RWPE2 (cell line): ENCODE results near the gene CYP4A11.
A peak's percentile ranks its signal among the peaks of the same experiment; 100 is the strongest.
"Not testable (repeated sequence)": the region's sequence is repeated elsewhere in the genome, so short reads cannot be mapped to it uniquely, and the experiment has no call there.

Experiments
- ATAC-seq: fragments of 200-7000 bp; cut with Tn5 transposase; 3 replicates; pipeline ENCODE4 v1.9.1; 2021; ENCODE audit warnings: low read depth
- DNase-seq: peaks from one replicate; pipeline ENCODE4 v3.0.0-alpha.2; 2020; ENCODE audit warnings: low spot score
- H3K27ac ChIP-seq: fragments of 450-650 bp; 2 replicates; pipeline ENCODE4 v1.5.1; 2017; ENCODE audit warnings: mild to moderate bottlenecking; ENCODE audit not compliant: poor library complexity, severe bottlenecking
- H3K27me3 ChIP-seq: fragments of 250-450 bp; sonication (Bioruptor Pico); 2 replicates; pipeline ENCODE4 v1.5.1; 2021; ENCODE audit warnings: mild to moderate bottlenecking, moderate library complexity; ENCODE audit not compliant: insufficient read depth, poor library complexity, severe bottlenecking
- H3K36me3 ChIP-seq: fragments of 250-450 bp; sonication (Bioruptor Pico); 2 replicates; pipeline ENCODE4 v1.5.1; 2020; ENCODE audit warnings: low read depth, mild to moderate bottlenecking, moderate library complexity
- H3K4me1 ChIP-seq: fragments of 250-450 bp; sonication (Bioruptor Pico); 2 replicates; pipeline ENCODE4 v1.5.1; 2021; ENCODE audit warnings: mild to moderate bottlenecking, moderate library complexity; ENCODE audit not compliant: insufficient read depth, poor library complexity, severe bottlenecking
- H3K4me3 ChIP-seq: fragments of 250-450 bp; sonication (Bioruptor Pico); 2 replicates; pipeline ENCODE4 v1.5.1; 2021; ENCODE audit warnings: mild to moderate bottlenecking, moderate library complexity; ENCODE audit not compliant: severe bottlenecking
- H3K9me3 ChIP-seq: fragments of 250-450 bp; sonication (Bioruptor Pico); 2 replicates; pipeline ENCODE4 v1.5.1; 2021; ENCODE audit warnings: mild to moderate bottlenecking, moderate library complexity; ENCODE audit not compliant: severe bottlenecking
- TF ChIP-seq, protein P1 (sequence below): fragments of 450-650 bp; IDR thresholded peaks from one replicate; pipeline ENCODE4 v1.5.1; 2017; ENCODE audit warnings: mild to moderate bottlenecking, moderate library complexity; ENCODE audit not compliant: poor library complexity, severe bottlenecking

CYP4A11 gene, protein sequence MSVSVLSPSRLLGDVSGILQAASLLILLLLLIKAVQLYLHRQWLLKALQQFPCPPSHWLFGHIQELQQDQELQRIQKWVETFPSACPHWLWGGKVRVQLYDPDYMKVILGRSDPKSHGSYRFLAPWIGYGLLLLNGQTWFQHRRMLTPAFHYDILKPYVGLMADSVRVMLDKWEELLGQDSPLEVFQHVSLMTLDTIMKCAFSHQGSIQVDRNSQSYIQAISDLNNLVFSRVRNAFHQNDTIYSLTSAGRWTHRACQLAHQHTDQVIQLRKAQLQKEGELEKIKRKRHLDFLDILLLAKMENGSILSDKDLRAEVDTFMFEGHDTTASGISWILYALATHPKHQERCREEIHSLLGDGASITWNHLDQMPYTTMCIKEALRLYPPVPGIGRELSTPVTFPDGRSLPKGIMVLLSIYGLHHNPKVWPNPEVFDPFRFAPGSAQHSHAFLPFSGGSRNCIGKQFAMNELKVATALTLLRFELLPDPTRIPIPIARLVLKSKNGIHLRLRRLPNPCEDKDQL

DNA sequence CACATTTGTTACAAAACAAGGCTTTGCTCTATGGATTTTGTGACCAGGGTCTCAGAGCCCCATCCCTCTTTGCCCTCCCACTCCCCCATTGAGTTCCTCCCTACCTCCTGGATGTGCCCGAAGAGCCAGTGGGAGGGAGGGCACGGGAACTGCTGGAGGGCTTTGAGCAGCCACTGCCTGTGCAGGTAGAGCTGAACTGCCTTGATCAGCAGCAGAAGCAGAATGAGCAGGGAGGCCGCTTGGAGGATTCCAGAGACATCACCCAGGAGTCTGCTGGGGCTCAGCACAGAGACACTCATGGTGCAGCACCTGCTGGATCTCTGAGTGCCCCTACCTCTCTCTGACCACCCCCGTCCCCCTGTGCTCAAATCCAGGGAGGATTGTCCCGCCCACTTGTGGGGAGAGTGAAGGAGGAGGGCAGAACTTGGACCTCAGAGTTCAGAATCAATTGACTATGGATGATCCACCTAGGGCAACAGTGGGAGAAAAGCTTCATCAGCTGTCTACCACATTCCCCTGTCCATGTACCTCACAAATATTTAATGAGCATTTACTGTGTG lies at the start of gene CYP4A11:
Gene CYP4A11, minus strand, starts transcription at position 342 of the 560 bp plus-strand sequence. Its CDS starts 43 bp downstream, at position 299.
- DNase-seq, result no peak
- H3K4me3 ChIP-seq, result no peak within 1 kb of the TSS

DNA sequence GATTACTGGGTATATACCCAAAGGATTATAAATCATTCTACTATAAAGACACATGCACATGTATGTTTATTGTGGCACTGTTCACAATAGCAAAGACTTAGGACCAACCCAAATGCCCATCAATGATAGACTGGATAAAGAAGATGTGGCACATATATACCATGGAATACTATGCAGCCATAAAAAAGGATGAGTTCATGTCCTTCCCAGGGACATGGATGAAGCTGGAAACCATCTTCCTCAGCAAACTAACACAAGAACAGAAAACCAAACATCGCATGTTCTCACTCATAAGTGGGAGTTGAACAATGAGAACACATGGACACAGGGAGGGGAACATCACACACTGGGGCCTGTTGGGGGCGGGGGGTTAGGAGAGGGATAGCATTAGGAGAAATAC lies 49.3 kb upstream of the CYP4A11 start:
- ATAC-seq, H3K27ac ChIP-seq: not testable (repeated sequence)

More for the DNA sequence above, at the start of gene CYP4A11:
- no peak within 1 kb of the TSS for H3K27ac ChIP-seq
- TF ChIP-seq, protein P1, sequence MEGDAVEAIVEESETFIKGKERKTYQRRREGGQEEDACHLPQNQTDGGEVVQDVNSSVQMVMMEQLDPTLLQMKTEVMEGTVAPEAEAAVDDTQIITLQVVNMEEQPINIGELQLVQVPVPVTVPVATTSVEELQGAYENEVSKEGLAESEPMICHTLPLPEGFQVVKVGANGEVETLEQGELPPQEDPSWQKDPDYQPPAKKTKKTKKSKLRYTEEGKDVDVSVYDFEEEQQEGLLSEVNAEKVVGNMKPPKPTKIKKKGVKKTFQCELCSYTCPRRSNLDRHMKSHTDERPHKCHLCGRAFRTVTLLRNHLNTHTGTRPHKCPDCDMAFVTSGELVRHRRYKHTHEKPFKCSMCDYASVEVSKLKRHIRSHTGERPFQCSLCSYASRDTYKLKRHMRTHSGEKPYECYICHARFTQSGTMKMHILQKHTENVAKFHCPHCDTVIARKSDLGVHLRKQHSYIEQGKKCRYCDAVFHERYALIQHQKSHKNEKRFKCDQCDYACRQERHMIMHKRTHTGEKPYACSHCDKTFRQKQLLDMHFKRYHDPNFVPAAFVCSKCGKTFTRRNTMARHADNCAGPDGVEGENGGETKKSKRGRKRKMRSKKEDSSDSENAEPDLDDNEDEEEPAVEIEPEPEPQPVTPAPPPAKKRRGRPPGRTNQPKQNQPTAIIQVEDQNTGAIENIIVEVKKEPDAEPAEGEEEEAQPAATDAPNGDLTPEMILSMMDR, result no peak
- H3K36me3 ChIP-seq, result no peaks in the 10 kb centered on the region
- no peaks in the 10 kb centered on the region for H3K4me1 ChIP-seq
- H3K27me3 ChIP-seq, result no peaks in the 10 kb centered on the region
- H3K9me3 ChIP-seq, result no peaks in the 10 kb centered on the region
- ATAC-seq, result no peak

DNA sequence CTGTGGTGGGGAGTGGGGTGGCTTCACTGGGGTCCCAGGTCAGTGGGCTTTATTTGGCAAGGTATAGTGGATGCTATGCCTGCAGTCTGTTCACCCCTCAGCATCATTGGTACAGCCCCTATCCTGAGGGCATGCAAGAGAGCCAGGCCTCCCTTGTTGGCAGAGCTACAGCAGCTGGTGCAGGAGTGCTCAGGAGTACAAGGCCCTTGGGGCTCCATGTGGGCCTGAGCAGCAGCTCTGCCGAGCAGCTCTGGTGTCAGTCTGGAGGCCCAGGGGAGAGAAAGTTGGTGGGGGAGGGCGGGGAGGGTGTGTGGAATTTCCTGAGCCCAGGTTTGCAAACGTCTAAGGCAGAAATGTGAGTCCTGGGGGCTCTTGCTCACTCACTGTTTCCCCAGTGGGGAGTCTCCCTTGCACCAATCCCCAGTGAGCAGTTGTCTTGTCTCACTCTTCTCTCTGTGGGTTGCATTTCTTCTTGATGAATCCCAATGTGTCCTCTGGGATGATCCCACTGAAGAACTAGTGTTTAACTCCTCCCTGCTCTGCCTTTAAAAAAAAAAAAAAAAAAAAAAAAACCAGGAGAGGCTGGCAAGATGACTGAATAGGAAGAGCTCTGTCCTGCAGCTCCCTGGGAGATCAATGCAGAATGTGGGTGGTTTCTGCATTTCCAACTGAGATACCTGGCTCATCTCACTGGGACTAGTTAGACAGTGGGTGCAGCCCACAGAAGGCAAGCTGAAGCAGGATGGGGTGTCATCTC lies 42.7 kb upstream of the CYP4A11 start:
- peaks cover 6% of the 10 kb centered on the region for H3K27me3 ChIP-seq
- TF ChIP-seq, protein P1, result no peak

More for the DNA sequence above, 49.3 kb upstream of the CYP4A11 start:
- H3K36me3 ChIP-seq, H3K4me3 ChIP-seq, H3K9me3 ChIP-seq, H3K27me3 ChIP-seq, H3K4me1 ChIP-seq, DNase-seq: not testable (repeated sequence)

DNA sequence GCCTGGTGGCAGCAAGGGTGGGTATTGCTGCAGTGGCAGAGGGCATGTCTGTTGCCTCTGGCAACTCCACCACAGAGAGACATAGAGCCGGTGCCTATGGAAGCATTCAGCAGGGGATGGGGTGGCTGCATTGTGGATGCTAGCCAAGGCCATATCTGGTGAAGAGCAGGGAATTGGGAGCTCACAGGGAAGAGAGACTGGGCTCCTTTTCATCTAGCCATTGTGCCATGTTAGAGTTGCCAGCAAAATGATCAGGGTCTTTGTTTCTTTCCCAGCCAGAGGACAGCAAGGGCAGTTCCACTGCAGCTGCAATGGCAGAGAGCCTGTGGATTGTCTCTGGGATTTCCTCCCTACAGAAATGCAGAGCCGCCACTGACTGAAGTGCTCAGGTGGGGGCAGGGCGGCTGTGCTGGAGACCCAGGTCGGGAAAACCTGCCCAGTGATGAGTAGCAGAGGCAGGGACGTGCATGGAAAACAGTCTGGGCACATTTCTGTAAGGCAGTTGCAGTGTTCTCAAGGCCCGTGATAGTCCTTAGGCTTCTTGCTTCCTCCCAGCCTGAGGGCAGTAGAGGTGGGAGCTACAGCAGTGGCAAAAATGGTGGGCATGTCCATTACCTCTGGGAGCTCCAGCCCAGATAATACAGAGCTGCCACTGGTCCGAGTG lies 42.0 kb upstream of the CYP4A11 start:
- TF ChIP-seq, protein P1, result no peak
- Histone ChIP-seq H3K36me3 (no peaks in the 10 kb centered on the region), H3K27me3 (peaks cover 6% of the 10 kb centered on the region), H3K4me1 (no peaks in the 10 kb centered on the region), H3K27ac (no peak overlapping the region), H3K9me3 (no peaks in the 10 kb centered on the region), H3K4me3 (no peak overlapping the region)
- no peak for ATAC-seq
- DNase-seq, result no peak

More for the DNA sequence above, 42.7 kb upstream of the CYP4A11 start:
- Histone ChIP-seq H3K9me3 (no peaks in the 10 kb centered on the region), H3K4me1 (no peaks in the 10 kb centered on the region), H3K27ac (no peak overlapping the region), H3K36me3 (no peaks in the 10 kb centered on the region), H3K4me3 (no peak overlapping the region)
- ATAC-seq (no peak), DNase-seq (no peak)

DNA sequence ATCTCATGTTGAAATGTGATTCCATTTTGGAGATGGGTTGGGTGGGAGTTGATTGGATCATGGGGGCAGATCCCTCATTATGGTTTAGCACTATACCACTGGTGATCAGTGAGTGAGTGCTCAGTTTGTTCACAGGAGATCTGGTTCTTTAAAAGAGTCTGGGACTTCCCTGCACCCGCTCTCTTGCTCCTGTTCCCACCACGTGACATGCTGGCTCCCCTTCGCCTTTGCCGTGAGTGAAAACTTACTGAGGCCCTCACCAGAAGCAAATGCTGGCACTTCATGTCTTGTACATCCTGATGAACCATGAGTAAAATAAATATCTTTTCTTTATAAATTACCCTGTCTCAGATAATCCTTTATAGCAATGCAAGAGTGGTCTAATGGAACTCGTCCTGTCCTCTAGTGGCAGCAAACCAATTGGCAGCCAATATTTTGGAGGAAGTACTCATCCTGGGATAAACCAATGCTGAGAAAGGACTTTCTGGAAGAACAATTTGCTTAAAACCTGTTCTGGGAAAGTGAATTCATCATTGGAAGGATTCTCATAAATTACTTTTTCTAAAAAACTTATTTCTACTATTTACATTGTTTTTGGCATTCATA lies 27.8 kb upstream of the CYP4A11 start:
- TF ChIP-seq, protein P1, result peak; percentile 26
- no peak for DNase-seq
- Histone ChIP-seq H3K4me1 (no peaks in the 10 kb centered on the region), H3K4me3 (no peak overlapping the region), H3K27me3 (no peaks in the 10 kb centered on the region), H3K36me3 (no peaks in the 10 kb centered on the region), H3K9me3 (no peaks in the 10 kb centered on the region), H3K27ac (no peak overlapping the region)
- no peak for ATAC-seq

DNA sequence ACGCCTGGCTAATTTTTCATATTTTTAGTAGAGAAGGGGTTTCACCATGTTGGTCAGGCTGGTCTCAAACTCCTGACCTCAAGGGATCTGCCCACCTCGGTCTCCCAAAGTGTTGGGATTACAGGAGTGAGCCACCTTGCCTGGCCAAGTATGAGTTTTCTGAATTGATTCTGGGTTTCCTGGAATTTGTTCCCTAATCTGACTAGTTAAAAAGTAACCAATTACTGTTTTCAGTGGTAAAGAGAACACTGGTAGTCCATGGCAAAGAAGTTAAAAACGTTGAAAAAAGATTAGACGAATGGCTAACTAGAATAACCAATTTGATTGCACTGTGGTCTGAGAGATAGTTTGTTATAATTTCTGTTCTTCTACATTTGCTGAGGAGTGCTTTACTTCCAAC lies 21.0 kb upstream of the CYP4A11 start:
- not testable (repeated sequence) for H3K9me3 ChIP-seq, H3K27me3 ChIP-seq, ATAC-seq, H3K27ac ChIP-seq, DNase-seq, H3K4me1 ChIP-seq, H3K36me3 ChIP-seq, H3K4me3 ChIP-seq
